Measurements from ENCODE around the gene HIVEP3. TPM values are rescaled to one million over a fixed set of nuclear protein-coding genes. Genes with fewer than 3 reads are reported as not detected.

The HIVEP3 gene
- total RNA-seq, 4 donors from 2014 or later, result 4.2 to 6.5 (median 4.7) TPM

DNA sequence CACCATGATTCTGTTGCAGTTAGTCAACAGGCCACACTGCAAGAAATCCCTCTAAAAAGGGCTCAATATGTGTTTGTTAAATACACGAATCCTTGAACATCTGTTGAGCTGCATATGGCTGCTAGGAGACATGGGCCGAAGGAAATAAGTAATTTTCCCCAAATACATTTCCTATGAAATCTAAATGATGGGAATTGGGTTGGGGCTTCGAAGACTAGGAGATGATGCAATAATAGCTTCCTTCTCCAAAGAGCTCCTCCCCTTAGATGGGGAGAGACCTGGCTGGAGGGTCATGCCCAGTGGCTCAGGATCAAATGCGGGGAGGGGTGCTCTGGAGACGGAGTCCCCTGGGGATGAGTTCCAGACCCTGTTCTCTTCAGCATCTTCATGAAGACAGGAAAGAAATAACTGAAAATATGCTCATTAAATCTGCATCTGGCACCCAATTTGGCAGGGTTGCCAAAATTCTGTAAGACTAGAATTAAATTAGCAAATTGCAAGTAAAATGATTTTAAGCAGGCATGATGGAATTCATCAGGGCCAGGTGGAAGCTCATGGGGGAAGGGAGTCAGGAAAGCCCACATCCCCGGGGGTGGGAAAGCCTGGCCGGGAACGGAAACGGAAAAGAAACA is 269.2 kb downstream of the HIVEP3 start:
- H3K36me3 ChIP-seq, result no peaks in the 10 kb centered on the region
- 63 to 67% methylated on average over 9 of the region's 9 CpGs for WGBS, 2 donors
- no peak for DNase-seq (ENCODE audit: low spot score in 2 of 2)
- no peak overlapping the region for H3K4me3 ChIP-seq
- peaks cover 0 to 11% (median 0%) of the 10 kb centered on the region in 4 donors for H3K4me1 ChIP-seq
- H3K27me3 ChIP-seq, result no peaks in the 10 kb centered on the region
- H3K9me3 ChIP-seq, result no peaks in the 10 kb centered on the region
- H3K27ac ChIP-seq, result no peak overlapping the region
- TF ChIP-seq EP300 (IDR thresholded peaks at IDR 0.05), result no peak
- TF ChIP-seq, protein P1, sequence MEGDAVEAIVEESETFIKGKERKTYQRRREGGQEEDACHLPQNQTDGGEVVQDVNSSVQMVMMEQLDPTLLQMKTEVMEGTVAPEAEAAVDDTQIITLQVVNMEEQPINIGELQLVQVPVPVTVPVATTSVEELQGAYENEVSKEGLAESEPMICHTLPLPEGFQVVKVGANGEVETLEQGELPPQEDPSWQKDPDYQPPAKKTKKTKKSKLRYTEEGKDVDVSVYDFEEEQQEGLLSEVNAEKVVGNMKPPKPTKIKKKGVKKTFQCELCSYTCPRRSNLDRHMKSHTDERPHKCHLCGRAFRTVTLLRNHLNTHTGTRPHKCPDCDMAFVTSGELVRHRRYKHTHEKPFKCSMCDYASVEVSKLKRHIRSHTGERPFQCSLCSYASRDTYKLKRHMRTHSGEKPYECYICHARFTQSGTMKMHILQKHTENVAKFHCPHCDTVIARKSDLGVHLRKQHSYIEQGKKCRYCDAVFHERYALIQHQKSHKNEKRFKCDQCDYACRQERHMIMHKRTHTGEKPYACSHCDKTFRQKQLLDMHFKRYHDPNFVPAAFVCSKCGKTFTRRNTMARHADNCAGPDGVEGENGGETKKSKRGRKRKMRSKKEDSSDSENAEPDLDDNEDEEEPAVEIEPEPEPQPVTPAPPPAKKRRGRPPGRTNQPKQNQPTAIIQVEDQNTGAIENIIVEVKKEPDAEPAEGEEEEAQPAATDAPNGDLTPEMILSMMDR (IDR thresholded peaks at IDR 0.05), result no peak
- no peak for TF ChIP-seq POLR2A (IDR thresholded peaks at IDR 0.05)

DNA sequence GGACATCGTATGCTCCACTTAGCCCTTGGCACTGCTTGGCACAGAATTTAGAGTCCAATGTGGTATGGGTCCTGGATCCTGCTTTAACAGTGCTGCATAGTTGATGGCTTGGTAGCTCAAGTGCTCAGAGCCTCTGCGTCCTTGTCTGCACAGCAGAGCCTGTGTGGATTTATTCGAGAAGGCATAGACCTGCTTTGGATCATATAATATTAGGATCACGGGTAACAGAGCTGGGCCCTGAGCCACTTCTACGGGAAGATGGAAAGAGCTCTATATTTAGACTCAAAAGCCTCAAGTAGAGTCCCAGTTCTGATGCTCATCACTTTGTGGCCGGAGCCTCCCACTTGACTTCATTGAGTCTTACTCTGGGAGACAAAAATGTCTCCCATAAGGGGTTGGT is 269.9 kb downstream of the HIVEP3 start:
- H3K4me1 ChIP-seq, result peaks cover 0 to 11% (median 0%) of the 10 kb centered on the region in 4 donors
- no peak for DNase-seq (ENCODE audit: low spot score in 2 of 2)
- WGBS, 2 donors, result 94 to 95% methylated on average over 6 of the region's 6 CpGs
- no peak overlapping the region for H3K4me3 ChIP-seq
- no peaks in the 10 kb centered on the region for H3K36me3 ChIP-seq
- no peaks in the 10 kb centered on the region for H3K9me3 ChIP-seq
- no peaks in the 10 kb centered on the region for H3K27me3 ChIP-seq
- TF ChIP-seq, protein P1 (IDR thresholded peaks at IDR 0.05), result no peak
- TF ChIP-seq POLR2A (IDR thresholded peaks at IDR 0.05) (no peak), EP300 (IDR thresholded peaks at IDR 0.05) (no peak)
- H3K27ac ChIP-seq, result no peak overlapping the region

DNA sequence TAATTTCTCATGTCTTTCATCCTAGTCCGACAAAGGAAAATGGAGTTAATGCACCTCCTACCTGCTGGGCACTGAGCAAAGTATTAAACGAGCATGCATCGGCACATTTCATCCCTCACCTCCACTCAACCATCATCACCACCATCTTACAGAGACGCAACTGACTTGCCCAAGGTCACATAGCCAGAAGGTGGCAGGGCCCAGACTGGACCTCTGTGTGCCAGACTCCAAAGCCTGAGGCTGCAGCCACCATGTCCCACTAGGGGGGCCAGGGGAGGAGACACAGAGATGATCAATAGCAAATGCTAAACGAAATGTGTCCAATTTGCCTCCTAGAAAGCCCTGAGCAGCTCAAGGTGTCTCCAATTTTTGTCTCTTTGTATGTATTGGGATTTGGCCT is 270.5 kb downstream of the HIVEP3 start:
- H3K27ac ChIP-seq, result no peak overlapping the region
- H3K27me3 ChIP-seq, result no peaks in the 10 kb centered on the region
- peaks cover 0 to 11% (median 0%) of the 10 kb centered on the region in 4 donors for H3K4me1 ChIP-seq
- H3K9me3 ChIP-seq, result no peaks in the 10 kb centered on the region
- H3K36me3 ChIP-seq, result no peaks in the 10 kb centered on the region
- 97 to 98% methylated on average over 5 of the region's 5 CpGs for WGBS, 2 donors
- TF ChIP-seq POLR2A (IDR thresholded peaks at IDR 0.05), result no peak
- TF ChIP-seq, protein P1 (IDR thresholded peaks at IDR 0.05), result no peak
- no peak for TF ChIP-seq EP300 (IDR thresholded peaks at IDR 0.05)
- DNase-seq (ENCODE audit: low spot score in 2 of 2), result no peak
- no peak overlapping the region for H3K4me3 ChIP-seq

DNA sequence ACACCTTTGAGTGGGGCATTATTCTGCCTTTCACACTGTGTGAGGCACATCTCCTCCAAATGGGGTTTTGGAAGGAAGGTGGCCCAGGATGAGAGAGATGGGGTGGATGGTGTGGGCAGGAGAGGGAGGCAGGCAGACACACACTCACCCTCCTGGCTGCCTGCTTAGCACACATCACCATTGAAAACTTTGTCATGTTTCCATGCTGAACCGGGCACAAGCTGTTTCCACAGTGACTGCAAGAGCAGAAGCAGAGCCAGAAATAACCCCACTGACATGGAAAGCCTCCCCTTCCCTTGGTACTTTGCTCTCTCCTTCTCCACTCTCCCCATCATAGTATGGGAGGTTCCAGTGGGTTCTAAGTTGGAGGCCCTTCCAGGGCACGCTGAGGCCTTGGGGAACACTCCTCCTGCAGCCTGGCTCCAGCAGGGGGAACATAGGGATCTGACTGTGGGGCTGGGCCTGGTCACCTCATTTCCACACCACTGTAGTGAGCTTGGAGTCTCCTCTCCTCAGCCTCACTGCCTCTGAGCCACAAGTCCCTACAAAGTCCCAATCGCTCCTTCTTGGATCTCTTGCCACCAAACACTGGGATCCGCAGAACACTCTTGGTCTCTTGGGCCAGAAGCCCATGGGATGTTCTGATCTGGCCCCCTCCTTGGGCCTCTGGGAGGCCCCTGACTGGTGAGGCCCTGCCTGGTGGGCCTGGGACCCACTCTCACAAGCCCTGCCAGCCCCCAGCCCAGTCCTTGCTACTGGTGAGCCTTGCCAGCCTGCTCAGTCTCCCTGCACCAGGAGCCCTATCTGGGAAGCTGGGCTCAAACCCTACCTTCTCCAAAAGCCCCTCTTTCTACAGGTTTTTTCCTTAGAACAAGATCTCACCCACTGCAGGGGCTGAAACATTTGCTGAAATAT is 271.2 kb downstream of the HIVEP3 start:
- TF ChIP-seq EP300 (IDR thresholded peaks at IDR 0.05) (no peak), POLR2A (IDR thresholded peaks at IDR 0.05) (no peak)
- TF ChIP-seq, protein P1 (IDR thresholded peaks at IDR 0.05), result no peak

DNA sequence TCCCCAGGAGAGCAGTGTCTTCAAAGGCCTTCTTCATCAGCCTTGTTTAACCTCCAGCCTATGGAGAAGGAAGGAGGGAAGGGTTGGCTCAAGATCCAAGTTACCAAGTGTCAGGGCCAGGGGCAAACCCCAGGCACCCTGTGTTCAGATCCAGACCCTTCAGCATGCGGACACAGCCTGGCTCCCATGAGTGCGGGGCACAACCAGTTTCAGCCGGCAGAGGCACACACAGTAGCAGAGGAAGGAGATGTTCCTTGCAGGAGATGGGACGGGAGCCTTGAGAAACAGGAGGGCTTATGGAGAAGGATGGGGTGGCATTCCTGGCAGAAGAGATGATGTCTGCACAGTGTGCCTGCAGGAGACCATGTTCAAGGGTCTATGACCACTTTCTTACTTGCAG is 272.5 kb downstream of the HIVEP3 start:
- WGBS, 2 donors, result 96 to 100% methylated on average over 4 of the region's 4 CpGs
- no peak for DNase-seq (ENCODE audit: low spot score in 2 of 2)

More for the DNA sequence above, 271.2 kb downstream of the HIVEP3 start:
- no peak overlapping the region for H3K4me3 ChIP-seq
- H3K9me3 ChIP-seq, result no peaks in the 10 kb centered on the region
- no peaks in the 10 kb centered on the region for H3K36me3 ChIP-seq
- WGBS, 2 donors, result 75 to 87% methylated on average over 4 of the region's 4 CpGs
- no peak for DNase-seq (ENCODE audit: low spot score in 2 of 2)
- H3K27ac ChIP-seq, result no peak overlapping the region
- H3K27me3 ChIP-seq, result no peaks in the 10 kb centered on the region
- peaks cover 0 to 11% (median 0%) of the 10 kb centered on the region in 4 donors for H3K4me1 ChIP-seq

More for the DNA sequence above, 272.5 kb downstream of the HIVEP3 start:
- Histone ChIP-seq H3K9me3 (no peaks in the 10 kb centered on the region), H3K4me3 (no peak overlapping the region), H3K36me3 (no peaks in the 10 kb centered on the region), H3K27me3 (no peaks in the 10 kb centered on the region), H3K27ac (no peak overlapping the region), H3K4me1 (peaks cover 0 to 11% (median 0%) of the 10 kb centered on the region in 4 donors)
- TF ChIP-seq POLR2A (IDR thresholded peaks at IDR 0.05) (no peak), EP300 (IDR thresholded peaks at IDR 0.05) (no peak)
- TF ChIP-seq, protein P1 (IDR thresholded peaks at IDR 0.05), result no peak

All from tibial nerve (tissue), 4 donors.